OCI-LY1 (cell line): ENCODE results near the gene NOS3.
"Not testable (repeated sequence)": the region's sequence is repeated elsewhere in the genome, so short reads cannot be mapped to it uniquely, and the experiment has no call there.

Experiments used
- H2AFZ ChIP-seq: fragments of 200-600 bp; sonication (generic), shearing (Covaris generic); 2 replicates; pipeline ENCODE4 v1.6.0; 2014; ENCODE audit warnings: antibody characterized with exemption, mild to moderate bottlenecking, low read length
- H3F3A ChIP-seq: fragments of 200-600 bp; sonication (generic), shearing (Covaris generic); 2 replicates; pipeline ENCODE4 v1.6.0; 2014; ENCODE audit warnings: mild to moderate bottlenecking, antibody characterized with exemption, low read length, moderate library complexity; ENCODE audit not compliant: insufficient read depth
- H3K27ac ChIP-seq: fragments of 200-600 bp; sonication (generic); 2 replicates; pipeline ENCODE4 v1.5.1; 2014; ENCODE audit warnings: low read length, mixed run types, mild to moderate bottlenecking, low read depth; ENCODE audit not compliant: poor library complexity, severe bottlenecking
- H3K27me3 ChIP-seq: fragments of 200-600 bp; sonication (generic); 2 replicates; pipeline ENCODE4 v1.6.0; 2014; ENCODE audit warnings: antibody characterized with exemption, mild to moderate bottlenecking, low read length, moderate library complexity; ENCODE audit not compliant: insufficient read depth
- H3K36me3 ChIP-seq: fragments of 200-600 bp; sonication (generic); 2 replicates; pipeline ENCODE4 v1.6.1; 2014; ENCODE audit warnings: mild to moderate bottlenecking, antibody characterized with exemption, low read length, moderate library complexity, mixed read lengths; ENCODE audit not compliant: insufficient read depth
- H3K4me1 ChIP-seq: fragments of 200-600 bp; sonication (generic); 2 replicates; pipeline ENCODE4 v1.5.1; 2014; ENCODE audit warnings: mild to moderate bottlenecking, low read length, moderate library complexity; ENCODE audit not compliant: insufficient read depth, severe bottlenecking
- H3K4me2 ChIP-seq: fragments of 200-600 bp; sonication (generic), shearing (Covaris generic); 2 replicates; pipeline ENCODE4 v1.6.1; 2014; ENCODE audit warnings: low read length
- H3K4me3 ChIP-seq: fragments of 200-600 bp; sonication (generic); 2 replicates; pipeline ENCODE4 v1.5.1; 2014; ENCODE audit warnings: low read length, low read depth, mild to moderate bottlenecking, mixed read lengths; ENCODE audit not compliant: poor library complexity, severe bottlenecking
- H3K79me2 ChIP-seq: fragments of 200-600 bp; shearing (Covaris generic); 2 replicates; pipeline ENCODE4 v1.6.1; 2016; ENCODE audit warnings: mixed run types, low read length, mixed read lengths; ENCODE audit not compliant: insufficient read depth
- H3K9ac ChIP-seq: fragments of 200-600 bp; sonication (generic), shearing (Covaris generic); 2 replicates; pipeline ENCODE4 v1.6.1; 2014; ENCODE audit warnings: mild to moderate bottlenecking, low read length, mixed read lengths
- H3K9me2 ChIP-seq: fragments of 200-600 bp; sonication (generic), shearing (Covaris generic); 2 replicates; pipeline ENCODE4 v1.6.1; 2014; ENCODE audit warnings: low read depth, mild to moderate bottlenecking, low read length, mixed read lengths
- H3K9me3 ChIP-seq: fragments of 200-600 bp; shearing (Covaris generic); 2 replicates; pipeline ENCODE4 v1.6.1; 2014; ENCODE audit warnings: low read length, mixed read lengths
- H4K20me1 ChIP-seq: fragments of 200-600 bp; sonication (generic), shearing (Covaris generic); 2 replicates; pipeline ENCODE4 v1.6.0; 2016; ENCODE audit warnings: mild to moderate bottlenecking, low read length; ENCODE audit not compliant: insufficient read depth
- EZH2 ChIP-seq: fragments of 200-600 bp; sonication (generic), shearing (Covaris generic); IDR thresholded peaks from 2 replicates; pipeline ENCODE4 v1.8.0; 2017; ENCODE audit warnings: borderline replicate concordance, mixed run types, mild to moderate bottlenecking, antibody characterized with exemption, low read length, moderate library complexity, mixed read lengths
- TF ChIP-seq, protein P1 (sequence below): fragments of 200-600 bp; sonication (generic), shearing (Covaris generic); IDR thresholded peaks from 2 replicates; pipeline ENCODE4 v1.5.1; 2017; ENCODE audit warnings: mild to moderate bottlenecking, antibody characterized with exemption, low read length, moderate library complexity, mixed read lengths

Gene NOS3

DNA sequence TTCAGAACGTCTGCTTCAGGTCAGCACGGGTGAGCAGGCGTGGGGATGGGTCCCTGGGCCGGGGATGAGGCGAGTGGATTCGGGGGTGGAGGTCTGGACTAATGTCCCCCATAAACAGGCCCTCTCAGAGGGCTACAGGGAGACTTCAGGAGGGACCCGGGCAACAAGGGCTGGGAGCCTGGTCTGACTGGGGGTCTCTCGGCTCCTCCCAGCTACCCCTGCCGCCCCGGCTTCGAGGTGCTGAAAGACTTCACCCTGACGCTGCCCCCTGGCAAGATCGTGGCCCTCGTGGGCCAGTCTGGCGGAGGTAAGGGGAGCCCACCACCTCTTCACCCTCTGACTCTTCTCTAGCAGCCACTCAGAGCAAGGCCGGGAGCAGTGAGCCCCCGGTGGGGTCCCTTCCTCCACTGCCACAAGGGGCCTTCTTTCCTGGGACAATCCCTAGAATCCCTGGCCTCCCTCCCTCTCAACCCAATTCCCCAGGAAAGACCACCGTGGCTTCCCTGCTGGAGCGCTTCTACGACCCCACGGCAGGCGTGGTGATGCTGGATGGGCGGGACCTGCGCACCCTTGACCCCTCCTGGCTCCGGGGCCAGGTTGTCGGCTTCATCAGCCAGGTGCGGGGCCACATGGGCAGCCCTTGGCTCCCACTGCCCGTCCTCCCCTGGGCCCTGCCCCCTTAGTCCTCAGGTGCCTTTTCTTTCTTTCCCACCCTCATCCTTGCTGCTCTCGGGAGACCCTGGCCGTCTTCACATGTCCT is 50.0 kb downstream of the NOS3 start:
- H3K27ac ChIP-seq: no peak overlapping the region
- no peak overlapping the region for H3K4me3 ChIP-seq
- no peaks in the 10 kb centered on the region for H3K4me1 ChIP-seq

DNA sequence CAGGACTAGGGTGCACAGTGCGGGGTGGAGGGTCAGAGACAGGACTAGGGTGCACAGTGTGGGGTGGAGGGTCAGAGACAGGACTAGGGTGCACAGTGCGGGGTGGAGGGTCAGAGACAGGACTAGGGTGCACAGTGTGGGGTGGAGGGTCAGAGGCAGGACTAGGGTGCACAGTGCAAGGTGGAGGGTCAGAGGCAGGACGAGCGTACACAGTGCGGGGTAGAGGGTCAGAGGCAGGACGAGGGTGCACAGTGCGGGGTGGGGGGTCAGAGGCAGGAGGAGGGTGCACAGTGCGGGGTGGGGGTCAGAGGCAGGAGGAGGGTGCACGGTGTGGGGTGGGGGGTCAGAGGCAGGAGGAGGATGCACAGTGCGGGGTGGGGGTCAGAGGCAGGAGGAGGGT is 52.6 kb downstream of the NOS3 start:
- H3K4me3 ChIP-seq, H2AFZ ChIP-seq, H3K9me2 ChIP-seq, H4K20me1 ChIP-seq, H3K4me2 ChIP-seq, H3F3A ChIP-seq, H3K27ac ChIP-seq, H3K79me2 ChIP-seq, H3K27me3 ChIP-seq, H3K4me1 ChIP-seq, H3K9me3 ChIP-seq, H3K9ac ChIP-seq: not testable (repeated sequence)
- H3K36me3 ChIP-seq: peaks cover 15% of the 10 kb centered on the region

More for the DNA sequence above, 50.0 kb downstream of the NOS3 start:
- no peak for TF ChIP-seq EZH2
- TF ChIP-seq, protein P1, sequence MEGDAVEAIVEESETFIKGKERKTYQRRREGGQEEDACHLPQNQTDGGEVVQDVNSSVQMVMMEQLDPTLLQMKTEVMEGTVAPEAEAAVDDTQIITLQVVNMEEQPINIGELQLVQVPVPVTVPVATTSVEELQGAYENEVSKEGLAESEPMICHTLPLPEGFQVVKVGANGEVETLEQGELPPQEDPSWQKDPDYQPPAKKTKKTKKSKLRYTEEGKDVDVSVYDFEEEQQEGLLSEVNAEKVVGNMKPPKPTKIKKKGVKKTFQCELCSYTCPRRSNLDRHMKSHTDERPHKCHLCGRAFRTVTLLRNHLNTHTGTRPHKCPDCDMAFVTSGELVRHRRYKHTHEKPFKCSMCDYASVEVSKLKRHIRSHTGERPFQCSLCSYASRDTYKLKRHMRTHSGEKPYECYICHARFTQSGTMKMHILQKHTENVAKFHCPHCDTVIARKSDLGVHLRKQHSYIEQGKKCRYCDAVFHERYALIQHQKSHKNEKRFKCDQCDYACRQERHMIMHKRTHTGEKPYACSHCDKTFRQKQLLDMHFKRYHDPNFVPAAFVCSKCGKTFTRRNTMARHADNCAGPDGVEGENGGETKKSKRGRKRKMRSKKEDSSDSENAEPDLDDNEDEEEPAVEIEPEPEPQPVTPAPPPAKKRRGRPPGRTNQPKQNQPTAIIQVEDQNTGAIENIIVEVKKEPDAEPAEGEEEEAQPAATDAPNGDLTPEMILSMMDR: no peak
- H4K20me1 ChIP-seq: no peaks in the 10 kb centered on the region
- no peaks in the 10 kb centered on the region for H3K9me3 ChIP-seq
- no peak overlapping the region for H3K9ac ChIP-seq
- H3K36me3 ChIP-seq: peaks cover 30% of the 10 kb centered on the region
- no peaks in the 10 kb centered on the region for H3K79me2 ChIP-seq
- H2AFZ ChIP-seq: no peak overlapping the region
- H3K27me3 ChIP-seq: no peaks in the 10 kb centered on the region
- no peaks in the 10 kb centered on the region for H3F3A ChIP-seq
- no peaks in the 10 kb centered on the region for H3K9me2 ChIP-seq
- no peak overlapping the region for H3K4me2 ChIP-seq

DNA sequence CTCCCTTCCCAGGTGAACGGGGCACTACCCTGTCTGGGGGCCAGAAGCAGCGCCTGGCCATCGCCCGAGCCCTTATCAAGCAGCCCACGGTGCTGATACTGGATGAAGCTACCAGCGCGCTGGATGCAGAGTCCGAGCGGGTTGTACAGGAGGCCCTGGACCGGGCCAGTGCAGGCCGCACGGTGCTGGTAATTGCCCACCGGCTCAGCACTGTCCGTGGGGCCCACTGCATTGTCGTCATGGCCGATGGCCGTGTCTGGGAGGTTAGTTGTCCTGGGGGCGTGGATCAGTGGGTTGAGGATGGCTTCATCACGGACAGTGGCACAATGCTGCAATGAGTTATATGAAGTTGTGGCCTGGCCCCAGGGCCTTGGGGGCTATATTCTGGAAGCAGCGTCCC is 53.1 kb downstream of the NOS3 start:
- H3K27me3 ChIP-seq: peaks cover 3% of the 10 kb centered on the region; the same call in 1 of the 2 replicates
- H3K9me2 ChIP-seq: no peaks in the 10 kb centered on the region
- peaks cover 15% of the 10 kb centered on the region for H3K36me3 ChIP-seq

More for the DNA sequence above, 53.1 kb downstream of the NOS3 start:
- Histone ChIP-seq H2AFZ (no peak overlapping the region), H4K20me1 (no peaks in the 10 kb centered on the region), H3F3A (no peaks in the 10 kb centered on the region), H3K4me1 (no peaks in the 10 kb centered on the region), H3K9me3 (no peaks in the 10 kb centered on the region), H3K4me2 (no peak overlapping the region), H3K79me2 (no peaks in the 10 kb centered on the region), H3K27ac (no peak overlapping the region), H3K4me3 (no peak overlapping the region), H3K9ac (no peak overlapping the region)
- TF ChIP-seq EZH2: no peak
- TF ChIP-seq, protein P1: no peak
